ENCODE measurements around the gene SPDYE2.
"Not testable (repeated sequence)": the region's sequence is repeated elsewhere in the genome, so short reads cannot be mapped to it uniquely, and the experiment has no call there.

Gene SPDYE2

DNA sequence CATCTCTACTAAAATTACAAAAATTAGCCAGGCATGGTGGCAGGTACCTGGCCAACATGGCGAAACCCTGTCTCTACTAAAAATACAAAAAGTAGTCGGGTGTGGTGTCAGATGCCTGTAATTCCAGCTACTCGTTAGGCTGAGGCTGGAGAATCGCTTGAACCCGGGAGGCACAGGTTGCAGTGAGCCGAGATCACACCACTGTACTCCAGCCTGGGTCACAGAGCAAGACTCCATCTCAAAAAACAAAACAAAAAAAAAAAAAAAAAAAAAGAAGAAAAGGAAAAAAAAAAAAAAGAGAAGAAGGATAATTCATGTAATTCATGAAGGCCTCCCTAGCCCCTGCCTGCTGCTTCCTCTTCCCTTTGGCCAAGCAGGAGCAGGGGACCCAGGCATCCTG lies 10.4 kb upstream of the SPDYE2 start:
- DNase-seq (ENCODE audit: low read depth in 2 of 2), result not testable (repeated sequence)

- DNase-seq (ENCODE audit: low read depth in 2 of 2), result not testable (repeated sequence)
Observed at GRCh38 chr7:102542083-102542482, 8.9 kb upstream of the SPDYE2 start.

DNA sequence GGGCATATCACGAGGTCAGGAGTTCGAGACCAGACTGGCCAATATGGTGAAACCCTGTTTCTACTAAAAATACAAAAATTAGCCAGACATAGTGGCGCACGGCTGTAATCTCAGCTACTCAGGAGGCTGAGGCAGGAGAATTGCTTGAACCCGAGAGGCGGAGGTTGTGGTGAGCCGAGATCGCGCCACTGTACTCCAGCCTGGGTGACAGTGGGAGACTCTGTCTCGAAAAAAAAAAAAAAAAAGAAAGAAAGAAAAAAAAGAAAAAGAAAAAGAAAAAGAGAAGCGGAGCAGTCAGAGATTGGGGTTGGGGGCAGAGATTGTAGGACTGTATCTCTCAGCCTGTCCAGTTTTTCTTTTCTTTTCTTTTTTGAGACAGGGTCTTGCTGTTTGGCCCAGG lies 8.3 kb upstream of the SPDYE2 start:
- not testable (repeated sequence) for DNase-seq (ENCODE audit: low read depth in 2 of 2)

GRCh38 chr7:102543596-102543995 lies 7.4 kb upstream of the SPDYE2 start, which contains the start of gene UPK3BL2:
Gene UPK3BL2 (minus strand): TSS chr7:102543696. CDS start chr7:102543636, 60 bp downstream.
- not testable (repeated sequence) for DNase-seq (ENCODE audit: low read depth in 2 of 2)

- DNase-seq (ENCODE audit: low read depth in 2 of 2), result not testable (repeated sequence)
Observed at GRCh38 chr7:102544372-102544771, 6.7 kb upstream of the SPDYE2 start.

DNA sequence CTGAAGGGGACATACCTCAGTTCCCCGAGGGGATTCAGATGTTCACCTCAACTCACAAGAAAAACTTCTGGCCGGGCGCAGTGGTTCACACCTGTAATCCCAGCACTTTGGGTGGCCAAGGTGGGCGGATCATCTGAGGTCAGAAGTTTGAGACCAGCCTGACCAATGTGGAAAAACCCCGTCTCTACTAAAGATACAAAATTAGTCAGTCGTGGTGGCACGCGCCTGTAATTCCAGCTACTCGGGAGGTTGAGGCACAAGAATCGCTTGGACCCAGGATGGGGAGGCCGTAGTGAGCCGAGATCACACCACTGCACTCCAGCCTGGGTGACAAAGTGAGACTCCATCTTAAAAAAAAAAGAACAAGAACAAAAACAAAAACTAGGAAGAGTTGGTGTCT lies 5.7 kb upstream of the SPDYE2 start:
- DNase-seq (ENCODE audit: low read depth in 2 of 2), result not testable (repeated sequence)

GRCh38 chr7:102546353-102546752 lies 4.7 kb upstream of the SPDYE2 start:
- DNase-seq (ENCODE audit: low read depth in 2 of 2), result not testable (repeated sequence)

- DNase-seq (ENCODE audit: low read depth in 2 of 2), result not testable (repeated sequence)
Observed at GRCh38 chr7:102568620-102569019, 17.6 kb downstream of the SPDYE2 start.

DNA sequence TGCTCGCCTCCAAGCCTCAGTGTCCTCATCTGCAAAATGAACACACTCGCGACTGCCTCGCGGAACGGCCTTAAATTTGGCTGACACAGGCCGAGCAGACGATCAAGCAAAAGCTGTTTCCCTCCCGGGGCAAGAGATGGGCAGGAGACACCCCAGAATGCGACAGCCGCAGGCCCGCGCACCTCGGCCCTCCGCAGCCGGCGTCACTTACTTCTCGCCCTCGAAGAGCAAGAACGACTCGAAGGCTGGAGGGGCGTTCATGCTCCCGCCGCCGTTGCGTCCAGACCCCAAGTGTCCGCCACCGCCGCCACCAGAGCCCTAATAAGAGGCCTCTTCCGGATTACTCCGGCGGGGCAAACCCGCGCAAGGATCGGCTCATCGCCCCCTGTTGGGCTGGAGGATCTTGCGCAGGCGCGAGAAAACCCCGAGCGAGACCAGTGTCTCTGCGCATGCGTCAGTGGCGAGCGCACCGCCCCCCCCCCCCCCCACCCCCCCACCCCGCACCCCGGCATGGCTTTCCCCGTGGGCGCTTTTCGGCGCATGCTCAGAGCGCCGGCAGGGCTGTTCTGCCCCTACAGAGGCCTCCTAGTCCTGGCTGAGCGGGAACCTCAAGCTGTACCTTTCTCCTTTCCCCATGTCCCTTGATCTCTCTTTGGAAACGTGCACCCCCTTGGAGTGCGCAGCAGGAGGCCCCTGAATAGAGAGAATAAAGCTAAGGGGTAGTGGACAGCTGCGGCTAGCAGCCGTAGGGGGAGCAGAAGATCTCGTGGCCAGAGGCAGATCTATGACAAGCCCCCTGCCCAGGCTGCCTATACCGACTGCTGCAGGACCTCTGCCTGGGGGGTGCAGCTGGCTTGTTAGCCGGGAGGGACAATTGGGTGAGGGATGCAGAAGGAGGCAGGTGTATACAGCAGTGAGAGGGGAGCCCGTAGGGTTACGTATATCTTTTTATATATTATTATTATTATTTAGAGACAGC lies 21.5 kb downstream of the SPDYE2 start, which contains the start of gene POLR2J3:
Gene POLR2J3, minus strand, starts transcription at position 323 of the 979 bp plus-strand sequence. Its CDS starts 62 bp downstream, at position 261.
- peak; percentile 94 to 100 for DNase-seq (ENCODE audit: low read depth in 2 of 2)

- not testable (repeated sequence) for DNase-seq (ENCODE audit: low read depth in 2 of 2)
Observed at GRCh38 chr7:102574607-102575006, 23.6 kb downstream of the SPDYE2 start.

GRCh38 chr7:102576363-102576762 lies 25.3 kb downstream of the SPDYE2 start:
- DNase-seq (ENCODE audit: low read depth in 2 of 2), result not testable (repeated sequence)

- DNase-seq (ENCODE audit: low read depth in 2 of 2), result not testable (repeated sequence)
Observed at GRCh38 chr7:102577315-102578240, 26.6 kb downstream of the SPDYE2 start.

DNA sequence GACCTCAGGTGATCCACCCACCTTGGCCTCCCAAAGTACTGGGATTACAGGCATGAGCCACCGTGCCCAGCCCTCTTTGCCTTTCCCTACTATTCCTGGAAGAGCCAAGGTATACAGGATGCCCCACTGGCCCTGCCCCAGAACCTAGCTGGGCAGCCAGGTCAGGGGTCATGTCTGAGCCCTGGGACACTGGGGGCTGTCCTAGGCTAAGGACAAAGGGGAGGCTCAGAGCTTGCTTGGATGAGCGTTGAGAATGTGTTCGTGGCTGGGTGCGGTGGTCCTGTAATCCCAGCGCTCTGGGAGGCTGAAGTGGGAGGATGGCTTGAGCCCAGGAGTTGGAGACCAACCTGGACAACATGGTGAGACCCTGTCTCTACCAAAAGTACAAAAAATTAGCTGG lies 27.5 kb downstream of the SPDYE2 start:
- not testable (repeated sequence) for DNase-seq (ENCODE audit: low read depth in 2 of 2)

- DNase-seq (ENCODE audit: low read depth in 2 of 2), result not testable (repeated sequence)
Observed at GRCh38 chr7:102581722-102582121, 30.7 kb downstream of the SPDYE2 start.

DNA sequence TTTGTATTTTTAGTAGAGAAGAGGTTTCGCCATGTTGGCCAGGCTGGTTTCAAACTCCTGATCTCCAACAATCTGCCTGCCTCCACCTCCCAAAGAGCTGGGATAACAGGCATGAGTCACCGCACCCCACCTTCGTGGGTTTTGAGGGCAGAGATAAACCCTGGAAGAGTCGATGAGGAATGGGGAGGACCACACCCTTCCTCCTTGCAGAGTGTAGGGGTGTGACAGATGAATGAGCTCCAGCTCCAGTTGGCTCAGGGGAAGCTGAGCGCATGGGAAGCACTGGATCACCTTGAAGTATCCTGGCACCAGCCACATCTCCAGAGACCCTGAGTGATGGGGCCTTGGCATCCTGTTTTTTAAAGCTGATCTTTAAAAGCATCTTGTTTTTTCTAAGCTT lies 32.5 kb downstream of the SPDYE2 start:
- DNase-seq (ENCODE audit: low read depth in 2 of 2), result not testable (repeated sequence)

DNA sequence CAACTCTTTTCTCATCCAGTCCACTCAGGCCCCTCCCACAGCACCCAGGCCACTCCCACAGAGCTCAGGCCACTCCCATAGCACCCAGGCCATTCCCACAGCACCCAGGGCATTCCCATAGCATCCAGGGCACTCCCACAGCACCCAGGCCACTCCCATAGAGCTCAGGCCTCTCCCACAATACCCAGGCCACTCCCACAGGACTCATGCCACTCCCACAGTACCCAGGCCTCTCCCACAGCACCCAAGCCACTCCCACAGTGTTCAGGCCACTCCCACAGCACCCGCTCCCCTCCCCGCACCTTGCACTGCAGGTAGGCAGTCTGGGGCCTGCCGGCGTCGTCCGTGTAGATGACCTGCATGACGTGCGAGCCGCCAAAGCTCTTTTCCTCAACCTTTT lies 38.8 kb downstream of the SPDYE2 start:
- not testable (repeated sequence) for DNase-seq (ENCODE audit: low read depth in 2 of 2)

DNA sequence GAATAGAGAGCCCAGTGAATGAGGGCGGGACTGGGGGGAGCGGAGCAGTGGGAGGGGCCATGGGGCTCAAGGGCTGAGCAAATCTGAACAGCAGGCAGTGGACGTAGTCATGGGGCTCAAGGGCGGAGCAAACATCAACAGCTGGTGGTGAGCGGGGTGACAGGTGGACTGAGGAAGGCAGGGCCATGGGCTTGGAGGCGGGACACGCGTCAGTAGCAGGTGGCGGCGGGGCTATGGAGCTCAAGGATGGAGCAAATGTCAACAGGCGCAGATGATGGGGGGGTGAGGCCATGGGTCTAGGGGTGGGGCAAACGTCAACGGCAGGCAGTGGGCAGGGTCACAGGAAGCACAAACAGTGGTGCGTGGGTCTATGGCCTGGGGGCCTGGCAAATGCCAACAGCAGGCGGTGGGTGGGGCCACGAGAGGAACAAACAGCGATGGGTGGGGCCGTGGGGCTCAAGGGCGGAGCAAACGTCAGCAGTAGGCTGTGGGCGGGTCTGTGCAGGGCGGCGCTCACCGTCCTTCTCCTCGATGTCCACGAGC lies 41.5 kb downstream of the SPDYE2 start:
- not testable (repeated sequence) for DNase-seq (ENCODE audit: low read depth in 2 of 2)

DNA sequence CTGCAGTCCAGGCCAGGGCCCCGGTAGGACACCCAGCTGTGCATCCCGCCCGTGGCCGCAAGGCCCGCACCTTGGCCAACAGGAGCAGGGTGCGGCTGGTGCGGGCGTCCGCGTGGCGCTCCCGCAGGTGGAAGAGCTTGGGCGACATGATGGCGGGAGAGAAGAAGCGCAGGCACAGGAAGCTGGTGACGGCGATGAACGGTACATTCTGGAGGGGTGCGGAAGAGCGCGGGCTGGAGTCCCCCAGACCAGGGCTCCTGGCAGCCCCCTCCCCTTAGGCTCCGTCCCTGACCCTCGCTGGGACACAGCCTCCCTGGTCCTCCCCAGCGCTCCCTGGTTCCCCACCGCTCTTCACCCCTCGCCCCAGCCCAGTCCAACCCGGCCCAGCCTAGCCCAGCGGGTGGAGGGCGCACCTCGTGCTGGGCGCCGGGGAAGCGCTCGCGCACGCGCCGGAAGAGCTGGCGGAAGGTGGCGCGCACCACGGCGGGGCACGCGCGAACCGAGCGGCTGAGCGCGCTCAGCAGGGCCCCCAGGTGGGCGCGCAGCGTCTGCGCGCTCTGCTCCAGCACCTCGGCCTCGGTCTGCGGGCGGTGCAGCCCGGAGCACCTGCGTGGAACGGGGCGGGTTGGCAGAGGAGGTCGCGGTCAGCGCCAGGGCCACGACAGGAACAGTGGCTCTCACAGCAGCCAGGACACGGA lies 42.8 kb downstream of the SPDYE2 start:
- not testable (repeated sequence) for DNase-seq (ENCODE audit: low read depth in 2 of 2)

GRCh38 chr7:102596036-102596435 lies 45.0 kb downstream of the SPDYE2 start:
- not testable (repeated sequence) for DNase-seq (ENCODE audit: low read depth in 2 of 2)

DNA sequence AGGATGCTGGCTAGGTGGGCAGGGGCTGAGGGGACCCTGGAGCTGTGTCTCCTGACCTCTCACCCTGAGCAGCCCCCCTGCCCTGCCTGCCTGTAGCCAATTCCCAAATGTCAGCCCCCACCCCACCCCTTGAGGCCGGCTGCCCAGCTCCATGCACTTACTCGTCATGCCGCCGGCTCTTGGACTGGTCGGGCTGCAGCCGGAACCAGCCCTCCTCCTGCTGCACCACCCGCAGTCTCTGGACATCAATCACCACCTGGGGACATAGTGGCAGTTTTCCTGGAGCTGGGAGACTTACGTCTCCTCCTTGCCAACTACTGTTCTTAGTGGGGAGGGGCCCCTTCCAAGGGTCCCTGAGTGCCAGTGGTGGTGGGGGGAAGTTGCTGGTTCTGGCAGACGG lies 48.7 kb downstream of the SPDYE2 start:
- not testable (repeated sequence) for DNase-seq (ENCODE audit: low read depth in 2 of 2)

- DNase-seq (ENCODE audit: low read depth in 2 of 2), result not testable (repeated sequence)
Observed at GRCh38 chr7:102602317-102602716, 51.3 kb downstream of the SPDYE2 start.
